ENCODE results near the gene AMDHD2.

- no peak for TF ChIP-seq CTCF (conservative IDR thresholded peaks at IDR 0.05; ENCODE audit: low read length)
- TF ChIP-seq EZH2phosphoT487 (IDR thresholded peaks at IDR 0.05; ENCODE audit: borderline replicate concordance, low read depth, low read length) = no peak
These were observed 13.7 kb downstream of the AMDHD2 start for GRCh38 chr16:2533912-2534311.
